ENCODE results near the gene RNF38.

Gene RNF38

DNA sequence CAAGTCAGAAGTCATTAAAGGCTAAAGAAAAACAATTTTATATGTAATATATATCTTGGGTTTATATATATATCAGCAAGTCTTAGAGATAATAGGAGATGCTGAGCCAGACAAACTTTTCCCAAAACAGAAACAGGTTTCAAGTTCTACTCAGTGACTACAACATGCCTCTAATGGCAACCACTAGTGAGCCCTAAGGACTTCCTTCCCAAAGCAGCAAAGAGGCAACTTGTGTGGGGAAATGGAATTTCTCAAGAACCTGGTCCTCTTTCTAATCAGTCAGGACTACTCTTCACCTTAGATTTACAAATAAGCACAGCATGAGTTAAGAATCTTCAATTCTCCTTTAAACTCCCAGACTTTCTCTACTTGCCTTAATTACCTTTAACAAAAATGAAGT, 17.6 kb downstream of the RNF38 start:
- Histone ChIP-seq H3K9me3 (ENCODE audit: control insufficient read depth, insufficient read depth, low read depth, low read length) (no peaks in the 10 kb centered on the region), H3K4me3 (ENCODE audit: low read depth, low read length) (no peak overlapping the region), H3K36me3 (ENCODE audit: control insufficient read depth in 2 of 2, insufficient read depth in 1 of 2, low read length in 2 of 2) (no peaks in the 10 kb centered on the region; a peak in 1 of 3 replicates), H3K27ac (ENCODE audit: extremely low read depth, low read depth, low read length) (no peak overlapping the region), H3K4me1 (ENCODE audit: control insufficient read depth, insufficient read depth, low read length) (0 out of 2 replicates have a peak, but pooled peaks cover 6% of the 10 kb centered on the region)
- no peak for TF ChIP-seq ZBTB17 (tag by site-specific recombination; IDR thresholded peaks at IDR 0.05)
- no peak for TF ChIP-seq ZNF510 (tag by site-specific recombination; IDR thresholded peaks at IDR 0.05; ENCODE audit: insufficient replicate concordance)
- TF ChIP-seq OVOL3 (tag by site-specific recombination; IDR thresholded peaks at IDR 0.05), result no peak
- TF ChIP-seq BCL11A (tag by site-specific recombination; IDR thresholded peaks at IDR 0.05; ENCODE audit: low read depth), result no peak
- TF ChIP-seq, protein P1, sequence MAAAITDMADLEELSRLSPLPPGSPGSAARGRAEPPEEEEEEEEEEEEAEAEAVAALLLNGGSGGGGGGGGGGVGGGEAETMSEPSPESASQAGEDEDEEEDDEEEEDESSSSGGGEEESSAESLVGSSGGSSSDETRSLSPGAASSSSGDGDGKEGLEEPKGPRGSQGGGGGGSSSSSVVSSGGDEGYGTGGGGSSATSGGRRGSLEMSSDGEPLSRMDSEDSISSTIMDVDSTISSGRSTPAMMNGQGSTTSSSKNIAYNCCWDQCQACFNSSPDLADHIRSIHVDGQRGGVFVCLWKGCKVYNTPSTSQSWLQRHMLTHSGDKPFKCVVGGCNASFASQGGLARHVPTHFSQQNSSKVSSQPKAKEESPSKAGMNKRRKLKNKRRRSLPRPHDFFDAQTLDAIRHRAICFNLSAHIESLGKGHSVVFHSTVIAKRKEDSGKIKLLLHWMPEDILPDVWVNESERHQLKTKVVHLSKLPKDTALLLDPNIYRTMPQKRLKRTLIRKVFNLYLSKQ (tag by site-specific recombination; IDR thresholded peaks at IDR 0.05; ENCODE audit: borderline replicate concordance), result no peak
- TF ChIP-seq, protein P2, sequence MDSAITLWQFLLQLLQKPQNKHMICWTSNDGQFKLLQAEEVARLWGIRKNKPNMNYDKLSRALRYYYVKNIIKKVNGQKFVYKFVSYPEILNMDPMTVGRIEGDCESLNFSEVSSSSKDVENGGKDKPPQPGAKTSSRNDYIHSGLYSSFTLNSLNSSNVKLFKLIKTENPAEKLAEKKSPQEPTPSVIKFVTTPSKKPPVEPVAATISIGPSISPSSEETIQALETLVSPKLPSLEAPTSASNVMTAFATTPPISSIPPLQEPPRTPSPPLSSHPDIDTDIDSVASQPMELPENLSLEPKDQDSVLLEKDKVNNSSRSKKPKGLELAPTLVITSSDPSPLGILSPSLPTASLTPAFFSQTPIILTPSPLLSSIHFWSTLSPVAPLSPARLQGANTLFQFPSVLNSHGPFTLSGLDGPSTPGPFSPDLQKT (IDR thresholded peaks at IDR 0.05; ENCODE audit: borderline replicate concordance, low read depth, low read length), result no peak
- no peak for TF ChIP-seq REPIN1 (tag by site-specific recombination; IDR thresholded peaks at IDR 0.05; ENCODE audit: low read depth)
- TF ChIP-seq ZNF777 (tag by site-specific recombination; IDR thresholded peaks at IDR 0.05; ENCODE audit: borderline replicate concordance), result no peak
- no peak for TF ChIP-seq ZNF350 (tag by site-specific recombination; IDR thresholded peaks at IDR 0.05)
- no peak for TF ChIP-seq ZXDB (tag by site-specific recombination; IDR thresholded peaks at IDR 0.05)
- no peak for TF ChIP-seq ZNF221 (tag by site-specific recombination; IDR thresholded peaks at IDR 0.05; ENCODE audit: borderline replicate concordance)
- no peak for TF ChIP-seq ZNF311 (tag by site-specific recombination; IDR thresholded peaks at IDR 0.05; ENCODE audit: borderline replicate concordance)
- ChIA-PET CTCF (interaction anchor here (0.7 kb wide), 2 partner anchors 23 to 164 kb away, joined by 3 read pairs; no protein-coding TSS in a partner anchor), POLR2A (no interaction called here)

DNA sequence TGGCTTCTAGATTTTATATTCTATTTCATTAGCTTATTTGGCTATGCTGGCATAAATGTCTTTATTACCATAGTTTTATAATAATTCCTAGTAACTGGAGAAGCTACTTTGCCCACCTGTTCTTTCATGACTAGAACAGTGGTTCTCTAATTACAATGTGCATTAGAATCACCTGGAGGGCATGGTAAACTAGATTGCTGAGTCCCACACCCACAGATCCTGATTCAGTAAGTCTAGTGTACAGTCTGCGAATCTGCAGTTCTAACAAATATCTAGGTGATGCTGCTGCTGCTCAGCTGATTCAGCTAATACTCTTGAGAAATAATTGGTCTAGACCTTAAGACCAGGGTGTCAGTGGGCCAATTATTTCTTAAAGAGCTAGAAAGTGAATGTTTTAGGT, 35.5 kb downstream of the RNF38 start:
- no peak overlapping the region for H3K27ac ChIP-seq (ENCODE audit: extremely low read depth, low read depth, low read length)
- H3K4me1 ChIP-seq (ENCODE audit: control insufficient read depth, insufficient read depth, low read length), result no peaks in the 10 kb centered on the region
- peaks cover 17 to 37% of the 10 kb centered on the region in 2 experiments for H3K36me3 ChIP-seq (ENCODE audit: control insufficient read depth in 2 of 2, insufficient read depth in 1 of 2, low read length in 2 of 2)
- no peak overlapping the region for H3K4me3 ChIP-seq (ENCODE audit: low read depth, low read length)
- H3K9me3 ChIP-seq (ENCODE audit: control insufficient read depth, insufficient read depth, low read depth, low read length), result no peaks in the 10 kb centered on the region
- ChIA-PET POLR2A (no interaction called here), CTCF (interaction anchor here (1.3 kb wide), 1 partner anchor 43 kb away, joined by 4 read pairs; no protein-coding TSS in a partner anchor)
- no peak for TF ChIP-seq ZNF560 (tag by site-specific recombination; IDR thresholded peaks at IDR 0.05; ENCODE audit: borderline replicate concordance)
- no peak for TF ChIP-seq HOXC10 (CRISPR knock-in tag; IDR thresholded peaks at IDR 0.05)
- TF ChIP-seq ZNF24 (tag by site-specific recombination; IDR thresholded peaks at IDR 0.05), result no peak
- no peak for TF ChIP-seq IKZF3 (tag by site-specific recombination; IDR thresholded peaks at IDR 0.05)
- TF ChIP-seq, protein P3, sequence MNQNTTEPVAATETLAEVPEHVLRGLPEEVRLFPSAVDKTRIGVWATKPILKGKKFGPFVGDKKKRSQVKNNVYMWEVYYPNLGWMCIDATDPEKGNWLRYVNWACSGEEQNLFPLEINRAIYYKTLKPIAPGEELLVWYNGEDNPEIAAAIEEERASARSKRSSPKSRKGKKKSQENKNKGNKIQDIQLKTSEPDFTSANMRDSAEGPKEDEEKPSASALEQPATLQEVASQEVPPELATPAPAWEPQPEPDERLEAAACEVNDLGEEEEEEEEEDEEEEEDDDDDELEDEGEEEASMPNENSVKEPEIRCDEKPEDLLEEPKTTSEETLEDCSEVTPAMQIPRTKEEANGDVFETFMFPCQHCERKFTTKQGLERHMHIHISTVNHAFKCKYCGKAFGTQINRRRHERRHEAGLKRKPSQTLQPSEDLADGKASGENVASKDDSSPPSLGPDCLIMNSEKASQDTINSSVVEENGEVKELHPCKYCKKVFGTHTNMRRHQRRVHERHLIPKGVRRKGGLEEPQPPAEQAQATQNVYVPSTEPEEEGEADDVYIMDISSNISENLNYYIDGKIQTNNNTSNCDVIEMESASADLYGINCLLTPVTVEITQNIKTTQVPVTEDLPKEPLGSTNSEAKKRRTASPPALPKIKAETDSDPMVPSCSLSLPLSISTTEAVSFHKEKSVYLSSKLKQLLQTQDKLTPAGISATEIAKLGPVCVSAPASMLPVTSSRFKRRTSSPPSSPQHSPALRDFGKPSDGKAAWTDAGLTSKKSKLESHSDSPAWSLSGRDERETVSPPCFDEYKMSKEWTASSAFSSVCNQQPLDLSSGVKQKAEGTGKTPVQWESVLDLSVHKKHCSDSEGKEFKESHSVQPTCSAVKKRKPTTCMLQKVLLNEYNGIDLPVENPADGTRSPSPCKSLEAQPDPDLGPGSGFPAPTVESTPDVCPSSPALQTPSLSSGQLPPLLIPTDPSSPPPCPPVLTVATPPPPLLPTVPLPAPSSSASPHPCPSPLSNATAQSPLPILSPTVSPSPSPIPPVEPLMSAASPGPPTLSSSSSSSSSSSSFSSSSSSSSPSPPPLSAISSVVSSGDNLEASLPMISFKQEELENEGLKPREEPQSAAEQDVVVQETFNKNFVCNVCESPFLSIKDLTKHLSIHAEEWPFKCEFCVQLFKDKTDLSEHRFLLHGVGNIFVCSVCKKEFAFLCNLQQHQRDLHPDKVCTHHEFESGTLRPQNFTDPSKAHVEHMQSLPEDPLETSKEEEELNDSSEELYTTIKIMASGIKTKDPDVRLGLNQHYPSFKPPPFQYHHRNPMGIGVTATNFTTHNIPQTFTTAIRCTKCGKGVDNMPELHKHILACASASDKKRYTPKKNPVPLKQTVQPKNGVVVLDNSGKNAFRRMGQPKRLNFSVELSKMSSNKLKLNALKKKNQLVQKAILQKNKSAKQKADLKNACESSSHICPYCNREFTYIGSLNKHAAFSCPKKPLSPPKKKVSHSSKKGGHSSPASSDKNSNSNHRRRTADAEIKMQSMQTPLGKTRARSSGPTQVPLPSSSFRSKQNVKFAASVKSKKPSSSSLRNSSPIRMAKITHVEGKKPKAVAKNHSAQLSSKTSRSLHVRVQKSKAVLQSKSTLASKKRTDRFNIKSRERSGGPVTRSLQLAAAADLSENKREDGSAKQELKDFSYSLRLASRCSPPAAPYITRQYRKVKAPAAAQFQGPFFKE (tag by site-specific recombination; IDR thresholded peaks at IDR 0.05; ENCODE audit: borderline replicate concordance), result no peak
- TF ChIP-seq ZNF324 (tag by site-specific recombination; IDR thresholded peaks at IDR 0.05), result no peak
- no peak for TF ChIP-seq ZNF529 (tag by site-specific recombination; IDR thresholded peaks at IDR 0.05; ENCODE audit: insufficient replicate concordance)
- no peak for TF ChIP-seq SETDB1 (IDR thresholded peaks at IDR 0.05; ENCODE audit: insufficient read length, low read length)
- no peak for TF ChIP-seq TRIM28 (IDR thresholded peaks at IDR 0.05; ENCODE audit: borderline replicate concordance, low read length)
- no peak for TF ChIP-seq RBAK (tag by site-specific recombination; IDR thresholded peaks at IDR 0.05)
- TF ChIP-seq YY1 (tag by site-specific recombination; IDR thresholded peaks at IDR 0.05), result no peak
- no peak for TF ChIP-seq ZFP69B (tag by site-specific recombination; IDR thresholded peaks at IDR 0.05)
- no peak for TF ChIP-seq ZNF132 (tag by site-specific recombination; IDR thresholded peaks at IDR 0.05; ENCODE audit: borderline replicate concordance)
- TF ChIP-seq, protein P4, sequence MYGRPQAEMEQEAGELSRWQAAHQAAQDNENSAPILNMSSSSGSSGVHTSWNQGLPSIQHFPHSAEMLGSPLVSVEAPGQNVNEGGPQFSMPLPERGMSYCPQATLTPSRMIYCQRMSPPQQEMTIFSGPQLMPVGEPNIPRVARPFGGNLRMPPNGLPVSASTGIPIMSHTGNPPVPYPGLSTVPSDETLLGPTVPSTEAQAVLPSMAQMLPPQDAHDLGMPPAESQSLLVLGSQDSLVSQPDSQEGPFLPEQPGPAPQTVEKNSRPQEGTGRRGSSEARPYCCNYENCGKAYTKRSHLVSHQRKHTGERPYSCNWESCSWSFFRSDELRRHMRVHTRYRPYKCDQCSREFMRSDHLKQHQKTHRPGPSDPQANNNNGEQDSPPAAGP (tag by site-specific recombination; IDR thresholded peaks at IDR 0.05), result no peak
- no peak for TF ChIP-seq GLIS2 (tag by site-specific recombination; IDR thresholded peaks at IDR 0.05)

All from HEK293 (cell line).